Kasumi-1 (cell line): Measurements from ENCODE around the gene TNIP1.

Experiments used
- DNase-seq, 2 experiments: peaks; one replicate each; lab custom pipeline; 2025; lab: John Stamatoyannopoulos, UW

The TNIP1 gene

DNA sequence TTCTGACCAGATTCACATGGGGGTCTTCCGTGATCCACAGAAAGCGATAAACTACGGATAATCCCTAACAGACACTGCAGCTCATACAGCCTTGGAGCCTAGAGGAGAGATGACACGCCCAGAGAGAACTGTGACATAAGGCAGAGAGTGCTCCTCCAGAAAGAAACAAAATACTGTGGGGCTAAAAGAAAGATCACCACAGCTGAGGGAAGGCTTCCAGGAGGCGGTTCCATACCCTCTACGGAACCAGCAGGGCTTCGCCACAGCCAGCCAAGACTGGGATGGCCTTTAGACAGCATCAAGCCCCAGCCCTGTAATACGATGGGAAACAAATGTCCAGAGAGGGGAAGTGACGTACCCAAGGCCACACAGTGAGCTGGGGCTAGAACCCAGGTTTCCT is 41.2 kb downstream of the TNIP1 start:
- no peak for DNase-seq

DNA sequence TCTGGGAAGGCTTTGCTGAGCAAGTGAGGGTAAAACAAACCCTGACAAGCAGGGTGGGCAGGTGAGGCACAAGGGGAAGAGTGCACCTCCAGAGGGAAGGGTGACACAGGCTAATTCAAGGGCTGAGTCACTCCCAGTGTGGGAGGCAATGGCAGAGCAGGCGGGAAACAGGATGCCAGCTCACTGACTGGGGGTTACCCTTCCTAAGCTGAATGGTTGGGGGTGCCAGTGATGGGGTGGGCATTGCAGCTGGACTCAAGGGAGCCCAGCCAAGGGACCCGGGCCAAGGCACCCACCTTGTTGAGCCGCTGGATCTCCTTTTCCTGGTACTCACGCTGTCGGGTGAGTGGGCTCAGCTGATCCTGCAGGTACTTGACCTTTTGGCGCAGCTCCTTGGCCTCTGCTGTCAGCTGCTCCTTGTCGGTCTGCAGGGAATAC is 42.0 kb downstream of the TNIP1 start:
- no peak for DNase-seq

DNA sequence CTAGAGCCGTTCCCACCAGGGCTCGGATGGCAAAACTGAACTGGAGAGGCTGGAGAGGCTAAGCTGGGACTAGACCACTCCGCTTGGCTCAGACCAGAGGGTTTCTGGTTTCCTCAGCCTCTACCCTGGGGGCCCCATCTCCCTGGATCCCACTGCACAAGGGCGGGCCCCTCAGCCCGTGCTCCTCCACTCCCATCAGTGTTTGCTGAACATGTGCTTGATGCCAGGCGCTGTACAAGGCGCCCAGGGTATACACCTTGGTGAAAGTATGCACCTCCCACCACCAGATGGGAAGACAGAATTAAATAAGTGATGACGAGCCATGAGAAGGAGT is 42.5 kb downstream of the TNIP1 start:
- no peak for DNase-seq

DNA sequence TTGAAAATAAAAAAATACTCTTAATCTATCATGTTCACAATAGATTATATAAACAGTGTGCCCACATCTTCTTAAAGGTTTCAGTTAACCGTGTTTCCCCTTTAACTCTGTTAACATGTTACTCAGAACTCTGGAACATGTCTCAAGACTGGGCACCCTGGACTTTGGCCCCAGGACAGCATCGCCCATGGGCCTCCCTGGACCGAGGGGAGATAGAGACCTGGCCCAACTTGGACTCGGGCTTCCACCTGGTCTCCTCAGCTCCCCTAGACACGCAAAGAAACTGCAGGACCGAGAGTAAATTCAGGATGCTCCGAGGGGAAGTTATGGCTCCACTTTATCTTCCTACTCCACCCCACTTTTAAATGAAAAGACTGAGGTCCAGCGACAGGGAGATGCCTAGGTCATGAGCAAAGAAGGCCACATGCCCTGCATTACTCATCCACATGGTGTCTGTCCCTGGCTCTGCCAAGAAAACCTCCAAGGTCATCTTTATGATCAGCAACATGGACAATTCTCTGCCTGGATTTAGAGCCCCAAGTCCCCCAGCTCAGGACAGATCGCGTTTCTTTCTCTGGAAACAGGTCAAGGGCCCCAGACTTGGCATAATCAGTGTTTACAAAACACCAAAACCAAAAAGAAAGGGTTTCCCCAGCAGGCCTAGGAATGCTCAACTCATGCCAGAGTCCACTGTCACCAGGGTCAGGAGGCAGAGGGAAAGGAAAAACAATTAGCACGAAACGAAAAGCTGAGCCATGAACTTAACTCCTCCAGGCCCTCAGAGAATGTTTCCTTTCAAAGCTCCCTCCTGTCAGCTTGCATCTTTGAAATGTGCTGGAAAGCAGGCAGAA is 43.0 kb downstream of the TNIP1 start:
- DNase-seq: no peak

DNA sequence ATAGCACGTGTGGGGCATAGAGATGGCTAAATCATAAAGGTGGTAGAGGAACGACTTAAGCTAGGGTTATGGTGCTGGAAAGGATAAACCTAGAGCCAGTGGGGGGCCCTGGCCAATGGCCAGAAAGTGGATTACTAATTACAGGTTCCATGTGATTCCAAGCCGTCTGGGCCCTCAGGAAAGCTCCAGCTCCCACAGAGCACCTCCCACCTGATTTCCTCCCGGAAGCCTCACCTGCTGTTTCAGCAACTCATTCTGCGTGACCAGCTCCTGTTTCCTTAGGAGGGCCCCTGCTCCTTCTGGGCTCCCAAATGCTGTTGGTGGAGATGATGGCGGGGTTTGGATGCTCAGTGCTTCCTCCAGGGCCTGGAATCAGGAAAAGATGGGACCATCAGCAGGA is 44.3 kb downstream of the TNIP1 start:
- DNase-seq: no peak

DNA sequence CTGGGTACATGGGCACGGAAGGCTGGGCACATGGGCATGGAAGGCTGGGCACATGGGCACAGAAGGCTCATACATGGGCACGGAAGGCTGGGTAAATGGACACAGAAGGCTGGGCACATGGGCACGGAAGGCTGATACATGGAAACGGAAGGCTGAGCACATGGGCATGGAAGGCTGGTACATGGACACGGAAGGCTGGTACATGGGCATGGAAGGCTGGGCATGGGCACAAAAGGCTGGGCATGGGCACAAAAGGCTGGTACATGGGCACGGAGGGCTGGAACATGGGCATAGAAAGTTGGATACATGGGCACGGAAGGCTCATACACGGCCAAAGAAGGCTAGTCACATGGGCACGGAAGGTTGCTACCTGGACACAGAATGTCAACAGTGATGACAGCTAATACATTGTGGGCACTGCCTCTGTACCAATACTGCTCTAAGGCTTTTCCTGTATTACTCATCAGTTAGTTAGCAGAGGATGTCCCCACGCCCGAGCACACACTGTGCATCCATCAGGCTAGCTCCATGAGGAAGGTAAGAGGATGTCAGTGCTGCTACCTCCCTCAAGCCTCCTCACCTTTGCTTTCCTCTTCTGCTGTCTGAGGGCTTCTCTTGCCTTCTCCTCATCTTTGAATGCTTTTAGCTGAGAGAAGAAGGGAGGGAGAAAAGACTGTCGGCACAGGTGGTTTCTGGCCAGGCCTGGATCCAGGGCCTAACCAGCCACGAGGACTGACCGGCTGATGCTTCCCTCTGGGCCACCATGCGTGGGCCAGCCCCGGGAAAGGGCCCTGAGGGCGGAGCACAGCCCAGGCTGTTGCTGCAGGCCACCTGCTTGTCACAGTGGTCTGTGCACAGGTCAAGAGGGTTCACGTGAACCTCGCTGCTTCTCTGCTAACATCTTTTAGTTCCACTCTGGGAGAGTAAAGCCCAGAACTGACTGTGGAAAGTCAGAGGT is 46.1 kb downstream of the TNIP1 start:
- no peak for DNase-seq

DNA sequence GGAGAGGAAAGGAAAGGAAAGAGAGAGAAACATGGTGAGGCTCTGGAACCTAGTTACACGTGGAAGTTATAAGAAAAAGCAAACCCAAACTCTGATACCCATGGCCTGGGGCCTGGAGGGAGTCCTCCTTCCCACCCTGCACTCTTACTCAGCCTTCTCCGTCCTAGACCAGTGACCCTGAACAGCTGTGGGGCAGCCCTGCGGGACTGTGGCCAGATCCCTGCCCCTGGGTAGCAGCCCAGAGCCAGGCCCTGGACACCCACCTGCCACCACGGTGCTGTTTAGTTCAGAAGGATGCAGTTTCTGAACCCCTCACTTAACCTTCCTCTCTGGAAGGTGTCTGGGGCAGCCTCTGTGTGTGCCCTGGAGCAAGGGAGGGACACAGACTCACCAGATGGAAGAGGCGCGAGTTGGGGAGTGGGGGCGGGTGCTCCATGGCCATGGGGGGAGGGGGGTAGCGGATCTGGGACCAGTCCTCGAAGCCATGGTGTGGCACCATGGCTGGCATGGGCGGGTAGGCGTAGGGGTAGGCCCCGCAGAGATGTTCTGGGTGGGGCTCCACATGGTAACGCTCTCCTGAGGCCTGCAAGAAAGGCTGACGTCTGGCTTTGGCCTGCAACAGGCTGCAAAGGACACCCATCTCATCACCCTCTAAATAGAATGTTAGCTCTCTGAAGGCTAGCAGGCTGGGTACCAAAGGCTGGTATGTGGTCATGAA is 47.5 kb downstream of the TNIP1 start:
- no peak for DNase-seq

DNA sequence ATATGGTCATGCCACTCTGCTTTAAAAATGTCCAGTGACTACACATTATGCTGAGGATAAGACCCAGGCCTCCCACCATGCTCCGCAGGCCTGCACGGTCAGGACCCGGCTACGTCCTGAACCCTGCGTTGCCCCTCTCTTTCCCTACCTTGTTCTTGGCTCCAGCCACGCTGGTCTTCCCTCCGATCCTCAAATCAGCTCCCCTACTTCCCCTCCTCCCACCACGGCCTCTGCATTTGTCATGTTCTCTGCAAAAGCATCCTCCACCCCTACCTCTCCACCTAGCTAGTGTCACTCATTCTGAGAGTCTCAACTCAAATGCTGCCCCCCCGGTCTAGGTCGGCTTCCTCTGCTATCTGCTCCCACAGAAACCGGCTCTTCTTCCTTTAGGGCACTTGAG is 49.3 kb downstream of the TNIP1 start:
- DNase-seq: no peak

DNA sequence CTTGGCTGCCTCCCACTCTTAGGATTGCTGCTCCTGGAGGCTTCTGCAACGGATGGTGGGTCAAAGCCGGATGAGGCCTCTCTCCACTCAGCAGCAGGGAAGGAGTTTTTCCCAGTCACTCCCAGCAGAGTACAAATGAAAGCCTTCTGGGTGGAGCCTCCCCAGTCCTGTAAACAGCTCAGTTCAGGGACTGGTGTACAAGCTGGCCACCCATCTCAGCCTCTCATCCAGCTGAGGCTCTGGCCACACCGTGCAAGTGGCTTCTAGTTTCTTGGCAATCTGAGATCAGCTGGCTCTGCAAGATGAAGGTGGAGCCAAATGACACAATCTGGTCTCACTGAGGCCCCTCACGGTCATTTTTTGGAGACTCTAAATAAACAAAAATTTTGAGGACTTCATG is 50.5 kb downstream of the TNIP1 start:
- no peak for DNase-seq

DNA sequence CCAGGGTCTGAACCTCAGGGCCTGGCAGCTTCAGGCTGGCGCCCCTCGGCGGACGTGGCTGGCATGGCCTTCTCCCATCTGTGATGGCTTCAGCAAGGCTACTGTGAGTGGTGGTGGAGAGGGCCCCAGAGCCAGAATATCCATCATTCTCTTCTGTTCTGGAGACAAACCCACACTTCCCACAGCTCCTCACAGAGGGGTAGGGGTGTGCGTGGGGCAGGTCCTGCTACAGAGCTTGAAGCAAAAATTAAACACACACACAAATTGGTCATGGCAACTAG is 50.8 kb downstream of the TNIP1 start:
- no peak for DNase-seq

DNA sequence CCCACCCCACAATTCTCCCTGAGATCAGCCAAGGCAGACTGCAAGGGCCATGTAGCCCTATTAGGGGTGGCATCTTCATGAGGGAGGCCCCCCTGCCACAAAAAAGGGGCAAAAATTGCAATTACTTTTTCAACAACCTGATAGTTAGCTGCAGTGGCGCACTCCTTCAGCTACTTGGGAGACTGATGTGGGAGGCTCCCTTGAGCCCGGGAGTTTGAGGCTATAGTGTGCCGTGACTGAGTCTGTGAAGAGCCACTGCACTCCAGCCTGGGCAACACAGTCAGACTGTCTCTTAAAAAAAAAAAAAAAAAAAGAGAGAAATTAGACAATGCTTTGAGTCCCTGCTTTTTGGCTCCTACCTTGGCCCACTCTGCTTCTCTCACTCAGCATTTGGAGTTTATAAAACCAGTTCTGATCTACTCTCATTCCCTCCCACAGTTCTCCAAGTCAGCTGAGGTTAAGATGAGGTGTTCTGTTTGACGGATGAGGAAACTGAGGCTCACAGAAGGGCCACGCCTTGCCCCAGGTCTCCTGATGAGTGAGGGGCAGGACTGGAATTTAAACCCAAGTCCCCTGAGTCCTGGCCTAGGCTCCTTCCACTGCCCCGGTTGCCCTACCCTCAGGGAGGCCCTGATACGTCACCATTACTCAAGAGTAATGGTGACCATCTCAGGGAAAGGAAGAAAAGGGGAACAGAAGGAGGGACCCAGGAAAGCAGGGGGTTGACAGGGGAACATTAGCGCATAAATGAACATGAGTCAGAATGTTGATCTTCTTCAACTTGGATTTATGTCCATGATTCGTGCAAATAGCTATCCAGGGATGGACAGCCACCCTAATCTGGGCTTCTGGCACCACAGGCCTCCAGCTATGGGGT is 51.4 kb downstream of the TNIP1 start:
- no peak for DNase-seq

DNA sequence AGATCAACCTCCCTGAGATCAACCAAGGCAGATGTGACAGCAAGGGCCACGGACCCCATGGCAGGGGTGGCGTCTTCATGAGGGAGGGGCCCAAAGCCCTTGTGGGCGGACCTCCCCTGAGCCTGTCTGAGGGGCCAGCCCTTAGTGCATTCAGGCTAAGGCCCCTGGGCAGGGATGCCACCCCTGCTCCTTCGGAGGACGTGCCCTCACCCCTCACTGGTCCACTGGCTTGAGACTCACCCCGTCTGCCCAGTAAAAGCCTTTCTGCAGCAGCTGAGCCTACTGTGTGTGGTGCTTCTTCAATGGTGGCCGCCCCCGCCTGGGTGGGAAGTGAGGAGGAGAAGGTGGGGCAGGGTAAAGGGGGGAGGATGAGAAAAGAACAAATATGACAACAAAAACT is 52.1 kb downstream of the TNIP1 start:
- DNase-seq: no peak

DNA sequence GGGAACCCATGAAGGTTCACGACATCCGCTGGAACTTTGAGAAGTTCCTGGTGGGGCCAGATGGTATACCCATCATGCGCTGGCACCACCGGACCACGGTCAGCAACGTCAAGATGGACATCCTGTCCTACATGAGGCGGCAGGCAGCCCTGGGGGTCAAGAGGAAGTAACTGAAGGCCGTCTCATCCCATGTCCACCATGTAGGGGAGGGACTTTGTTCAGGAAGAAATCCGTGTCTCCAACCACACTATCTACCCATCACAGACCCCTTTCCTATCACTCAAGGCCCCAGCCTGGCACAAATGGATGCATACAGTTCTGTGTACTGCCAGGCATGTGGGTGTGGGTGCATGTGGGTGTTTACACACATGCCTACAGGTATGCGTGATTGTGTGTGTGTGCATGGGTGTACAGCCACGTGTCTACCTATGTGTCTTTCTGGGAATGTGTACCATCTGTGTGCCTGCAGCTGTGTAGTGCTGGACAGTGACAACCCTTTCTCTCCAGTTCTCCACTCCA is 52.8 kb downstream of the TNIP1 start:
- no peak for DNase-seq

DNA sequence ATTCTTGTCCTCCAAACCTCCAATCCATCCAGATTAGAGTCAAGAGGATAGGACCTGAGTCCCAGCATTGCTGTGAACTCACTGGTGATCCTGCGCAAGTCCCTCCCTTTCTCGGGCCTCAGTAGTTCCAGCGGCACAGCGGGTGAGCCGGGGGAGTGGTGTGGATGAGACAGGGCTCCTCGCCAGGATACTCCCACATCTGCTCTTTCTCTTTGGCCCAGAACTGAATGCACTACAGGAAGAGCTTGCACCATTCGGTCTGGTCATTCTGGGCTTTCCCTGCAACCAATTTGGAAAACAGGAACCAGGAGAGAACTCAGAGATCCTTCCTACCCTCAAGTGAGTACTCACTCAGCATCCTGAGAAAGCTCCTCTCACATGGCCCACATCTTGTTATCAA is 54.2 kb downstream of the TNIP1 start:
- DNase-seq: no peak

DNA sequence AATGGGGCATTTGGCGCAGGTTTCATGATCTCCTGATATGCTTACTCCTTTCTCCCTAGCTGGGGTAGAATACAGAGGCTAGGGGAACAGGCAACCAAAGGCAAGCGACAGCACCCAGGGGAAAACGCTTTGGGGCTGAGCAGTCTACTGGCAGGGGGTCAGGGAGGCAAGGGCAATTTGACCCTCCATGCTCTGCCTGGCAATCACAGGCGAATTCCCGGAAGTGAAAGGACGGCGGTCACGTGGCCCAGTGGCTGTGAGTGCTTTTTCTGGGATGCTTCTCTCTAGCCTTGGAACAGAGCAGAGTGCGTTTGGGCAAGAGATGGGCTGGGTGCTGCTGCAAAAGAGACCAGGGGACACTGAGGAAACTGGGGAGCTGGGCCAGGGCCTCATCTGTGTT is 54.7 kb downstream of the TNIP1 start:
- no peak for DNase-seq

DNA sequence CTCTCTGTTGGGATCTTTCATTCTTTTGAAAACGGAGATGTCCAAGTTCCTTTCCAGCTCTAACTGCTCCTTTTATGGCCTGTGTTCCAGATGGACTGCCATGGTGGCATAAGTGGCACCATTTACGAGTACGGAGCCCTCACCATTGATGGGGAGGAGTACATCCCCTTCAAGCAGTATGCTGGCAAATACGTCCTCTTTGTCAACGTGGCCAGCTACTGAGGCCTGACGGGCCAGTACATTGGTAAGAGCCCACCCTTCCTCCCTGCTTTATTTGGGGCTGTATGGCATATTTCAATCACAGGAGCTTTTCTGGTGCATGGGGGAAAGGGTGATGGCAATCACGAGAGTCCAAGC is 55.6 kb downstream of the TNIP1 start:
- no peak for DNase-seq

DNA sequence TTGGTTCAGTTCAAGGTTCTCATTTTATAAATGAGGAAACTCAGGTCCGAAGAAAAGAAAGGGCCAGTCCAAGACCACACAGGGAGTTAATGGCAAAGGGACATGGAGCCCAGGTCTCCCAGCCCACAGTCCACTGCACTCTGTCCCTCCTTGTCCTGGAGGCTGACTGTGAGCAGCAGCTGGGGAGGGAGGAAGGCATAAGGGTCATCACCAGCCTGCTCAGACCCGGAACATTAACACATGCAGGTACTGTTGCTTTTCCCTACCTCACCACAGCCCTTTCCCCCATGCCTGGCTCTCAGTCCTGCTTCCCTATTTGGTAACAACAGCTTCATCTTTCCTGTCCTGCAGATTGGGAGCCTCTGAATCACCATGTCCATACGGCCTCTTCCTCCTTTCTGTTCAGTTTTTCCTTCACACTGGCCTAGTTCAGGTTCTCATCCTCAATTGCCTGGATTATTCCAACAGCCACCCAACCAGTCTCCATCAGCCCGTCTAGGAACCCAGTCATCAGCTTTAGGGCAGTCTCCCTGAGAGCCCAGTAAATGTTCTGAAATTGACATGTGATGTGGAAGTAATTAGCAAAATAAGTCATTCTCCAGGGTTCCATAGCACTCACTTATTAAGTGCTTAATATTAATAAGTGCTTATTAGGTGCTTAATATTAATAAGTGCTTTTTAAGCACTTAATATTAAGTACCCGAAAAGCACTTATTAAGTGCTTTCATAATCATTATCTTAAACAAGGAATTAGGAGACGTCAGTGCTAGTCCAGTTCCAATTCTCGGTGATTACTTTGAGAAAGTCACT is 56.2 kb downstream of the TNIP1 start:
- DNase-seq: no peak

DNA sequence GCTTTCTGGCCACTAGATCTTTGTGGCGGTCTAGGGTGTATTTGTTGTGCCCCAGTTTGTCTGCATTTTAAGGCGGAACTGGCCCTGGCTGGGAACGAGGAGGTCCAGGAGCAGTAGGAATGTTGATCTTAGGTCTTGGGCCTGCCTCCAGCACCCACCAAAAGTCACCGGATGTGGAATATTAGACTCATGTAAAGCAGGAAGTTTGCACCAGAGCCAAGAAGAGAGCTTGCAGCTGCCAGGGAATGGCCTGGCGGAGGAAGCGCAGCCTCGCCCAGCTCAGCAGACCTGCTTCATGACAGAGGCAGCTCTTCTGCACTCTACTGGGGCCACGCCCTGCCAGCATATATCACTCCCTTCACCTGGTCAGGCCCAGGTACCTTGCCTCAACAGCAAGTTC is 57.2 kb downstream of the TNIP1 start:
- DNase-seq: peak; percentile 6 to 36

DNA sequence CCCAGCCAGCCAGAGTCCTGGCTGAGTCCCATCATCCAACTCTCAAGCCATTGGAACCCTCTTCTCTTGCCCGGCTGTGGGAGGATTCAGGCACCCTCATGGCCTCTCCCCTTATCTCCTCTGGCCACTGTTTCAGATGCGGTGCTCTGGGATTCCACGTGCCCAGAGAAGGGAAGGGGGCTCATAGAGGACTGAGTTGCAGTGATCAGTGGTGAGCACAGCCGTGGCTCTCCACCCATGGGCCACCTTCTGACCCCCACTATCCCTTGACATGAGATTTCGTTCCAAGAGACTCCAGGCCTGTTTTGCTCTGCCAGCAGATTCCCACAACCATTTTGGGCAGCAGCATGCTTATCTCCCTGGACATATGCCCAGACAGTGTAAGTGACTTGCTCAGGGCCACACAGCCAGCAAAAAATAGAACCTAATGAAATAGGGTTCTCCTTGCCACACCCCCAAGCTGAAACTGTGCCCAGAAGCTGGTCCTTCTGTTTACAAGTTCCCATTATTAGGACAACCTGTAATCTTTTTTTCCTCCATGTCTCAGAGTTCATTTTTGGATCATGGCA is 57.7 kb downstream of the TNIP1 start:
- DNase-seq: no peak

DNA sequence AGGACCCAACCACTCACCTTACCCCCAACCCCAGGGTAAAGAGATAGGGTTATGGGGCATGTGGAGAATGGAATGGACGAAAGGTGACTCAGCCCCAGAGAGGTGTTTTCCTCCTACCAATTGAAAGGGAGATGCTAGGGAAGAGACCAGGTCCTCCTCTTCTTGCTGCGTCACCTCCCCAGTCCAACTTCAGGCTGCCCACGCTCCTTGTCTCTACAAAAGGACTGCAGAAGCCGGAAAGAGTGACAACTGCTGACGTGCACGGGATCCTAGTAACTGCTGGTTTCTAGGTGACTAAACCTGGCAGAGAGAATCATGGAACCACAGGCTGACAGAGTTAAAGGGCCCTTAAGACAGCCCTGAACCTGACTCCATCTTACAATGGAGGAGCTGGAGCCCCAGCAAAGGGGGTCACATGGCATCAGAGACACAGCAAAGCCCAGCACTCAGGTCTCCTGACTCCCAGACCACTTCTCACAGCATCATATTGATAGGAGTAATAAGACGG is 58.3 kb downstream of the TNIP1 start:
- no peak for DNase-seq
